Ovary (tissue), 10 donors: ENCODE data around the gene DGCR8. TPM values are rescaled to one million over a fixed set of nuclear protein-coding genes. Genes with fewer than 3 reads are reported as not detected.
A peak's percentile ranks its signal among the peaks of the same experiment; 100 is the strongest.

Source experiments
- DNase-seq, 5 donors: peaks; one replicate each; pipeline ENCODE4 v3.0.0-alpha.2; 2019 to 2020
- H3K27ac ChIP-seq, 2 donors: fragments of 200-600 bp; one replicate each; pipeline versions ENCODE4 v1.5.1 to v1.8.0; 2019 to 2022
- H3K27me3 ChIP-seq: fragments of 200-600 bp; one replicate; pipeline ENCODE4 v1.8.0; 2022
- H3K36me3 ChIP-seq: fragments of 200-600 bp; sonication (generic); one replicate; pipeline ENCODE4 v1.5.1; 2019
- H3K4me1 ChIP-seq: one replicate; pipeline ENCODE4 v1.8.1; 2013; ENCODE audit warnings: mild to moderate bottlenecking, moderate library complexity; ENCODE audit not compliant: insufficient read depth
- H3K4me3 ChIP-seq: fragments of 200-600 bp; sonication (generic); one replicate; pipeline ENCODE4 v1.5.1; 2017
- H3K9me3 ChIP-seq, 2 donors: fragments of 200-600 bp in 1 of 2; sonication (generic) in 1 of 2; one replicate each; pipeline versions ENCODE4 v1.5.1 to v1.8.1; 2013 to 2019; ENCODE audit warnings: mild to moderate bottlenecking in 1 of 2, moderate library complexity in 1 of 2
- CTCF ChIP-seq, 3 donors: fragments of 450-650 bp in 2 of 3; fragments of 200-600 bp in 1 of 3; IDR thresholded peaks; one replicate each; pipeline versions ENCODE4 v1.5.1 to v1.8.0; 2016 to 2022; ENCODE audit warnings: antibody characterized with exemption in 3 of 3, mild to moderate bottlenecking in 1 of 3
- EP300 ChIP-seq: sonication (generic); formaldehyde crosslinking; IDR thresholded peaks from one replicate; pipeline ENCODE4 v1.6.1; 2017; ENCODE audit warnings: antibody characterized with exemption
- POLR2A ChIP-seq: fragments of 450-650 bp; IDR thresholded peaks from one replicate; pipeline ENCODE4 v1.6.1; 2017; ENCODE audit warnings: antibody characterized with exemption, mild to moderate bottlenecking, moderate library complexity
- WGBS, 3 donors: extraction: QIAGEN DNeasy Blood & Tissue Kit in 1 of 3; methylation state at CpG; one replicate each; pipeline versions ENCODE4 v1.1.5 to v1.1.7; 2013 to 2017; 5-methylcytosine and 5-hydroxymethylcytosine counted together
- intact Hi-C, 4 donors: fragments of 100-400 bp; cut with DNase I; formaldehyde crosslinking; loops; one replicate each; pipeline versions ENCODE4 v1.11.0 to v1.15.1; 2022 to 2023
- long read RNA-seq, 3 donors: library from polyadenylated mRNA in 2 of 3; unstranded in 2 of 3; transcript quantifications; one replicate each; pipeline ENCODE4 v2.0.0 and lab custom pipeline, GENCODE V29; 2021 to 2026
- polyA plus RNA-seq, 2 donors: library from polyadenylated mRNA; stranded (reverse); fragments of 200-250 nt in 1 of 2; fragments of 350-450 nt in 1 of 2; fragmentation: Illumina TruSeq in 1 of 2; extraction: RNeasy Lipid Tissue Mini Kit (QIAGEN cat#74804) in 1 of 2; gene quantifications; one replicate each; pipeline ENCODE4 v1.2.3, GENCODE V29; 2013 to 2014
- total RNA-seq, 7 donors: library from RNA; depleted of rRNA in 2 of 7; stranded (reverse); fragments of >200 nt in 2 of 7; fragmentation: NEBNext Ultra II Directional in 3 of 7; extraction: Animal tissue kit (Norgen Biotek cat#: 25700) in 3 of 7; gene quantifications; one replicate each; pipeline versions ENCODE4 v1.1.0 to v1.2.4, GENCODE V29; 2016 to 2023
- donor health status: DM: no; HTN: no; CAD: no; lungs with moderate emphysema.
- donor health status: DM: no; HTN: no; CAD: no.
- donor health status: Bipolar disorder and iron deficiency.
- donor health status: DM: yes; HTN: yes; CAD: no.
- donor health status: DM: no; HTN: no; CAD: no.
- donor health status: DM: yes; HTN: yes; CAD: no.

DGCR8 gene
- total RNA-seq (10 to 100 TPM; 15.9 to 46.5 (median 40.1) TPM), polyA plus RNA-seq (10 to 100 TPM; 17.2 to 21.4 TPM)
- long read RNA-seq, donor 1, partial matches to known transcripts = 9 of 12 reads
- long read RNA-seq, donor 1, other reads (novel, unspliced or antisense) = 2 of 12 reads
- long read RNA-seq, donor 2, full-length matches to known transcripts = 1 of 1 reads
- long read RNA-seq, donor 2, partial matches to known transcripts = 0 of 1 reads
- long read RNA-seq, donor 2, other reads (novel, unspliced or antisense) = 0 of 1 reads
- long read RNA-seq, donor 3, full-length matches to known transcripts = 11 of 39 reads
- long read RNA-seq, donor 3, partial matches to known transcripts = 16 of 39 reads
- long read RNA-seq, donor 3, other reads (novel, unspliced or antisense) = 12 of 39 reads

- Histone ChIP-seq H3K4me1 (peaks cover 20% of the 10 kb centered on the region), H3K9me3 (no peaks in the 10 kb centered on the region), H3K4me3 (peak within 1 kb of the TSS; percentile 62), H3K36me3 (no peaks in the 10 kb centered on the region), H3K27me3 (no peaks in the 10 kb centered on the region), H3K27ac (peak within 1 kb of the TSS; percentile 73 to 83)
- TF ChIP-seq EP300 = no peak
- TF ChIP-seq POLR2A = peak; percentile 36
- 0 to 1% (median 0%) methylated on average over 29 to 100 of the region's 100 CpGs for WGBS, 3 donors
- DNase-seq = peak; percentile 93 to 96 (median 94)
- intact Hi-C loops = no loop called here
Measured at GRCh38 chr22:20079745-20080444, at the start of gene DGCR8. Gene DGCR8 (plus strand): TSS chr22:20080241. CDS start chr22:20085964, 5,723 bp downstream.

DNA sequence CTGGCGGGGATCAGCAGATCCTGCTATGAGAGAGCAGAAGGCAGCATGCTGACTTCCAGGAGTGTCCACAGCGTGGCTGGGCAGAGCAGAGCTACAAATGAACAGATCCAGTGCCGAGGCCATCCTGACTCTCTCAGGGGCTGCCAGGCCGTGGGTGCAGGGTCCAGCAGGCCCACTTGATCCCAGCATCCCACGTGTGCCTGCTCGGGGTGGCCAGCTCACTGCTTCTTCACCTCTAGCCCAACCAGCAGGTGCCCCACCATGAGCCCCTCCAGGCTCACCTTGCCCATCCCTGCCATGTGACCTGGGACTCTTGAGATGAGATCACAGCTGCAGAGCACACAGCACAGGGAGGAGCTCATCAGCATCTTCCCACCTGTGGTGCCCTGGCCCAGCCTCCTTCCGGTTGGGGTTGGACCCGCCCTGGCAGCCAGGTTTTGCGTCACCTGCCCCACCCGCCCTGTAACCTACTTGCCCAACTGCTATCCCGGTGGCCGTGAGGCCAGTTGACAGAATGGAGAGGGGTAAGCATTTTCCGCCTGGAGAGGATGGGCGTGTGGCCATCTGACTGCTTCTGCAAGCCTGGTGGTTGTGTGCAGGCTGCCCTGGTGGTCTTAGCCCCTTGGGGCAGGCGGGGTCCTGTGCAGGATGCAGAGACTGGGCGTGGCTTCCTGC lies 48.2 kb upstream of the DGCR8 start:
- Histone ChIP-seq H3K27me3 (no peaks in the 10 kb centered on the region), H3K4me1 (peaks cover 4% of the 10 kb centered on the region), H3K4me3 (no peak overlapping the region), H3K27ac (no peak overlapping the region), H3K36me3 (no peaks in the 10 kb centered on the region), H3K9me3 (no peaks in the 10 kb centered on the region)
- intact Hi-C loops = no loop called here
- TF ChIP-seq CTCF (IDR thresholded peaks at IDR 0.05) (no peak), EP300 (no peak)
- 93 to 95% (median 94%) methylated on average over 15 to 16 of the region's 16 CpGs for WGBS, 3 donors
- no peak for DNase-seq

GRCh38 chr22:20032407-20032991 lies 47.5 kb upstream of the DGCR8 start:
- 90 to 98% (median 93%) methylated on average over 7 of the region's 7 CpGs for WGBS, 3 donors
- no peak for DNase-seq
- Histone ChIP-seq H3K27me3 (no peaks in the 10 kb centered on the region), H3K4me3 (no peak overlapping the region), H3K36me3 (no peaks in the 10 kb centered on the region), H3K9me3 (no peaks in the 10 kb centered on the region), H3K4me1 (peaks cover 4% of the 10 kb centered on the region), H3K27ac (no peak overlapping the region)
- intact Hi-C loops = no loop called here
- TF ChIP-seq EP300 = no peak
- TF ChIP-seq CTCF (IDR thresholded peaks at IDR 0.05) = no peak
- no peak for TF ChIP-seq POLR2A

DNA sequence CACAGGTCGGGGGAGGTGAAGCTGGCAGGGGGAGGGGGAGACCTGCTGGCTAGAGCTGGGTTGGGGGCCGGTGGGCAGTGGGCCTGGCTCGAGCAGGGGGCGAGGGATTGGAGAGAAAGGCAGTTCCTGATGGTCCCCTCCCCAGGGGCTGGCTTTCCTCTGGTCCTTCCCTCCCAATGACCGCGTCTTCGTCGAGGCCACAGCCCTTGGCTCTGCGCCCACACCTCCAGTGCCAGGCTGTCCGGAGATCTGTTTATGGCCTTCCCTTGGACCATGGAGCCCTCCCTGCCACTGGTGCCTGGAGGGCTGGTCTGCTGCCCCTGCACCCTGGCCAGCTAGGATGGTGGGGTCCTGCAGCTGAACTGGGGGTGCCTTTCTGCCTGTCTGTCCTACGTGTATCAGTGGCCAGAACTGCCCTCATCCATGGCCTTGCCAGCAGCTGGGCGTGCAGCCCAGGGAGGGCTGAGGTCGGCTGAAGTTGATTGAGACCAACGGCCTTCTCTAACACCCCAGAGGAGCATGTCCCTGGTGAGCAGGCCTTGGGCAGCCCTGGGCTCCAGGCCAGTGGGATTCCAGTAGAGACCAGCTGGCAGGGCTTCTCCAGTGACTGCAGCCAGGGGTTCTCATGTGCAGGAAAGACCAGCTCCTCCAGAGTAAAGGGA lies 46.9 kb upstream of the DGCR8 start:
- Histone ChIP-seq H3K27ac (no peak overlapping the region), H3K27me3 (no peaks in the 10 kb centered on the region), H3K4me3 (no peak overlapping the region), H3K36me3 (no peaks in the 10 kb centered on the region), H3K9me3 (no peaks in the 10 kb centered on the region), H3K4me1 (peaks cover 4% of the 10 kb centered on the region)
- DNase-seq = no peak
- 63 to 74% (median 71%) methylated on average over 12 to 14 of the region's 14 CpGs for WGBS, 3 donors
- TF ChIP-seq EP300 (no peak), POLR2A (no peak), CTCF (IDR thresholded peaks at IDR 0.05) (no peak)
- intact Hi-C loops = no loop called here
